ENCODE data around the gene TMIGD1.

- TF ChIP-seq, protein P1, sequence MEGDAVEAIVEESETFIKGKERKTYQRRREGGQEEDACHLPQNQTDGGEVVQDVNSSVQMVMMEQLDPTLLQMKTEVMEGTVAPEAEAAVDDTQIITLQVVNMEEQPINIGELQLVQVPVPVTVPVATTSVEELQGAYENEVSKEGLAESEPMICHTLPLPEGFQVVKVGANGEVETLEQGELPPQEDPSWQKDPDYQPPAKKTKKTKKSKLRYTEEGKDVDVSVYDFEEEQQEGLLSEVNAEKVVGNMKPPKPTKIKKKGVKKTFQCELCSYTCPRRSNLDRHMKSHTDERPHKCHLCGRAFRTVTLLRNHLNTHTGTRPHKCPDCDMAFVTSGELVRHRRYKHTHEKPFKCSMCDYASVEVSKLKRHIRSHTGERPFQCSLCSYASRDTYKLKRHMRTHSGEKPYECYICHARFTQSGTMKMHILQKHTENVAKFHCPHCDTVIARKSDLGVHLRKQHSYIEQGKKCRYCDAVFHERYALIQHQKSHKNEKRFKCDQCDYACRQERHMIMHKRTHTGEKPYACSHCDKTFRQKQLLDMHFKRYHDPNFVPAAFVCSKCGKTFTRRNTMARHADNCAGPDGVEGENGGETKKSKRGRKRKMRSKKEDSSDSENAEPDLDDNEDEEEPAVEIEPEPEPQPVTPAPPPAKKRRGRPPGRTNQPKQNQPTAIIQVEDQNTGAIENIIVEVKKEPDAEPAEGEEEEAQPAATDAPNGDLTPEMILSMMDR (IDR thresholded peaks at IDR 0.05), result no peak
- TF ChIP-seq RAD21 (IDR thresholded peaks at IDR 0.05; ENCODE audit: low read length), result no peak
Observed at GRCh38 chr17:30352240-30352814, 18.5 kb upstream of the TMIGD1 start.
